ENCODE results near the gene MAGOHB.
A peak's percentile ranks its signal among the peaks of the same experiment; 100 is the strongest.
"Not testable (repeated sequence)": the region's sequence is repeated elsewhere in the genome, so short reads cannot be mapped to it uniquely, and the experiment has no call there.

MAGOHB gene

DNA sequence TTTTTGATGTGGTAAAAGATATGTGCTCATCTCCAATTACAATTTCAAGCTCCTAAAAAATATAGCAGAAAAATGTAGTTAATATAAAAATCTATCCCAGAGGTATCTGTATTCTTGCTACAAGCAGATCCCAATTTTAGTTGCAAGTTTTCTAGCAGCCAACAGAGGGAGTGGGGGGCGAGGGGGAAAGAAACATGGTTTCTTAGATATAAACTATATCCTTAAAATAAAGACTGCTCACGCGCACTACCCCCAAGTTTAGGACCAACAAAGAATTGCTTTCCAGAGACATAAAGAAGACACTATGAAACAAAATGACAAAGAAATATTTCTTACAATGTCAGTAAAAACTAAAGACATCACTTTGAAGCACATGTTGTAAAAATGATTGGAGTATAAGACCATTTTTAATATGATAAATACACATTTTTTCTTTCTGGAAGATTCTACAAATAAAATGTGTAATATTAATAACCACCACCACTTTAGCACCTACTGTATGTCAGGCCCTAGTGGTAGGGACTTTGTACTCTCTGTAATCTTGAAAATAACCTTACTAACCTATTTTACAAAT lies 5.4 kb downstream of the MAGOHB start:
- H3K9me3 Mint-ChIP-seq, result no peaks in the 10 kb centered on the region
- DNase-seq (ENCODE audit: low spot score in 2 of 2), result no peak
- no peak overlapping the region for H3K4me3 Mint-ChIP-seq
- no peak for ATAC-seq (replicated peaks; ENCODE audit: extremely low read depth, poor library complexity, severe bottlenecking)
- peaks cover 21% of the 10 kb centered on the region for H3K4me1 Mint-ChIP-seq
- no peak overlapping the region for H3K27ac Mint-ChIP-seq (ENCODE audit: low read depth)
- no peaks in the 10 kb centered on the region for H3K27me3 Mint-ChIP-seq
- H3K36me3 Mint-ChIP-seq (ENCODE audit: insufficient read depth), result peaks cover 34% of the 10 kb centered on the region

GRCh38 chr12:10601860-10602259 lies 11.5 kb downstream of the MAGOHB start:
- H3K27ac Mint-ChIP-seq (ENCODE audit: low read depth), result peak overlapping the region; percentile 19
- H3K27me3 Mint-ChIP-seq, result no peaks in the 10 kb centered on the region
- peak overlapping the region; percentile 70 for H3K4me3 Mint-ChIP-seq
- H3K4me1 Mint-ChIP-seq, result peaks cover 34% of the 10 kb centered on the region
- peaks cover 16% of the 10 kb centered on the region for H3K36me3 Mint-ChIP-seq (ENCODE audit: insufficient read depth)
- H3K9me3 Mint-ChIP-seq, result no peaks in the 10 kb centered on the region
- DNase-seq (ENCODE audit: low spot score in 2 of 2) (no peak), ATAC-seq (replicated peaks; ENCODE audit: extremely low read depth, poor library complexity, severe bottlenecking) (no peak)

GRCh38 chr12:10600988-10601387 lies 12.4 kb downstream of the MAGOHB start:
- peaks cover 15% of the 10 kb centered on the region for H3K36me3 Mint-ChIP-seq (ENCODE audit: insufficient read depth)
- H3K27ac Mint-ChIP-seq (ENCODE audit: low read depth), result peak overlapping the region; percentile 83
- H3K27me3 Mint-ChIP-seq, result no peaks in the 10 kb centered on the region
- peak; percentile 72 for ATAC-seq (replicated peaks; ENCODE audit: extremely low read depth, poor library complexity, severe bottlenecking)
- peak overlapping the region; percentile 70 for H3K4me3 Mint-ChIP-seq
- DNase-seq (ENCODE audit: low spot score in 2 of 2), result no peak
- H3K9me3 Mint-ChIP-seq, result no peaks in the 10 kb centered on the region
- peaks cover 40% of the 10 kb centered on the region for H3K4me1 Mint-ChIP-seq

DNA sequence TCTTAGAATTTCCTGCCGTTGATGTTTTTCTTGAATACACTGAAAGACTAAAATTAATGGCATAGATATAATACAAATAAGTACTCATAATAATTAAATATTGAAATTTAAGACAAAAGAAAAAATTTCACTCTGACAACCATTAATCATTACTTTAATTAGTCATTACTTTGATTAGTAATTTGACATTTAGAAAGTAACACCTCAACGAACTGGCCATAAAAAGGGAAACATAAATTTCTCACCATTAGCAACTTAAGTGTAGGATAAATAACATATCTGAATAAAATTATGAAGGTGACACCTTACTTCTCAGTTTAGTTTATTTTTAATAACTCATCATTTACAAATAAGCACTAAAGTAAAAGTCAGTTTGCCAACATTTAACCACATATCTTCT lies 17.5 kb downstream of the MAGOHB start:
- ATAC-seq (replicated peaks; ENCODE audit: extremely low read depth, poor library complexity, severe bottlenecking), result peak; percentile 52
- peaks cover 35% of the 10 kb centered on the region for H3K4me1 Mint-ChIP-seq

GRCh38 chr12:10590966-10591365 lies 22.4 kb downstream of the MAGOHB start:
- peak overlapping the region; percentile 27 for H3K27ac Mint-ChIP-seq (ENCODE audit: low read depth)
- H3K4me3 Mint-ChIP-seq, result no peak overlapping the region
- no peaks in the 10 kb centered on the region for H3K27me3 Mint-ChIP-seq
- no peak for ATAC-seq (replicated peaks; ENCODE audit: extremely low read depth, poor library complexity, severe bottlenecking)
- no peaks in the 10 kb centered on the region for H3K9me3 Mint-ChIP-seq
- no peak for DNase-seq (ENCODE audit: low spot score in 2 of 2)
- peaks cover 27% of the 10 kb centered on the region for H3K4me1 Mint-ChIP-seq
- peaks cover 29% of the 10 kb centered on the region for H3K36me3 Mint-ChIP-seq (ENCODE audit: insufficient read depth)

More for the DNA sequence above, 17.5 kb downstream of the MAGOHB start:
- peak overlapping the region; percentile 80 for H3K4me3 Mint-ChIP-seq
- peaks cover 16% of the 10 kb centered on the region for H3K36me3 Mint-ChIP-seq (ENCODE audit: insufficient read depth)
- H3K27ac Mint-ChIP-seq (ENCODE audit: low read depth), result peak overlapping the region; percentile 77
- no peak for DNase-seq (ENCODE audit: low spot score in 2 of 2)
- H3K27me3 Mint-ChIP-seq, result no peaks in the 10 kb centered on the region
- no peaks in the 10 kb centered on the region for H3K9me3 Mint-ChIP-seq

DNA sequence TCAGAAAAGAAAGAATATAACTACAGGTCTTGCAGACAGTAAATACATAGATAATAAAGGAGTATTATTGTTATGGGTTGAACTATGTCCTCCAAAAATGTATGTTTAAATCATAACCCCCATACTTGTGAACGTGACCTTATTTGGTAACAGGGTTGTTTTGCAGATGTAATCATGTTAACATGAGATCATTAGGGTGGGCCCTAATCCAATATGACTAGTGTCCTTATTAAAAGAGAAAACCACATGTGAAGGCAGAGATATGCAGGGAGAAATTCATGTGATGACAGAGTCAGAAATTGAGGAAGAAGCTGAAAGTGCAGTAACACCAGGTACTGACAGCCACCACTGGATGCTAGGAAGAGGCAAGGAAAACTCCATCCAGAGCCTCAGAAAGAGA lies 29.0 kb downstream of the MAGOHB start:
- H3K4me1 Mint-ChIP-seq, result peaks cover 5% of the 10 kb centered on the region
- ATAC-seq (replicated peaks; ENCODE audit: extremely low read depth, poor library complexity, severe bottlenecking) (no peak), DNase-seq (ENCODE audit: low spot score in 2 of 2) (no peak)
- H3K4me3 Mint-ChIP-seq, result no peak overlapping the region
- H3K27ac Mint-ChIP-seq (ENCODE audit: low read depth), result peak overlapping the region; percentile 0
- peaks cover 17% of the 10 kb centered on the region for H3K36me3 Mint-ChIP-seq (ENCODE audit: insufficient read depth)
- H3K9me3 Mint-ChIP-seq, result no peaks in the 10 kb centered on the region
- H3K27me3 Mint-ChIP-seq, result no peaks in the 10 kb centered on the region

DNA sequence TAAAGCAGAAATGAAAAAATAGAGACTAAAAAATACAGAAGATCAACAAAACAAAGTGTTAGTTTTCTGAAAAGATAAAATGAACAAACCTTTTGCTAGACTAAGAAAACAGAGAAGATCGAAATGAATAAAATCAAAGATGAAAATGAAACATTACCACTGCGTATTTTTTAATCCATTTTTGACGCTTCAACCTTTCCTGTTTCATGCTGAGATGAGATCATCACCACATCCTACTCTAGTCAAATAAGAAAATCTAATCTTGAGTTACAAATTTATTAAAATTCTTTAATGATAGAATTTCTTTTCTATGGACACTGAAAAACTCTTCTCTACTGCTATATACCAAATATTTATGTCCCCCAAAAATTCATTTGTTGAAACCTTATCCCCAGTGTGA lies 30.7 kb downstream of the MAGOHB start:
- Mint-ChIP-seq H3K27me3 (no peaks in the 10 kb centered on the region), H3K4me1 (no peaks in the 10 kb centered on the region), H3K4me3 (no peak overlapping the region), H3K36me3 (ENCODE audit: insufficient read depth) (peaks cover 15% of the 10 kb centered on the region), H3K27ac (ENCODE audit: low read depth) (peak overlapping the region; percentile 91), H3K9me3 (no peaks in the 10 kb centered on the region)
- ATAC-seq (replicated peaks; ENCODE audit: extremely low read depth, poor library complexity, severe bottlenecking), result peak; percentile 67
- DNase-seq (ENCODE audit: low spot score in 2 of 2), result no peak

- ATAC-seq (replicated peaks; ENCODE audit: extremely low read depth, poor library complexity, severe bottlenecking); H3K27me3 Mint-ChIP-seq; H3K4me1 Mint-ChIP-seq; DNase-seq (ENCODE audit: low spot score in 2 of 2); H3K9me3 Mint-ChIP-seq; H3K4me3 Mint-ChIP-seq: not testable (repeated sequence)
- Mint-ChIP-seq H3K27ac (ENCODE audit: low read depth) (peak overlapping the region; percentile 91), H3K36me3 (ENCODE audit: insufficient read depth) (peaks cover 12% of the 10 kb centered on the region)
Observed at GRCh38 chr12:10582133-10582532, 31.3 kb downstream of the MAGOHB start.

- DNase-seq (ENCODE audit: low spot score in 2 of 2) (no peak), ATAC-seq (replicated peaks; ENCODE audit: extremely low read depth, poor library complexity, severe bottlenecking) (no peak)
- Mint-ChIP-seq H3K4me1 (no peaks in the 10 kb centered on the region), H3K9me3 (no peaks in the 10 kb centered on the region), H3K27me3 (no peaks in the 10 kb centered on the region), H3K27ac (ENCODE audit: low read depth) (peak overlapping the region; percentile 57), H3K36me3 (ENCODE audit: insufficient read depth) (no peaks in the 10 kb centered on the region), H3K4me3 (no peak overlapping the region)
Observed at GRCh38 chr12:10574307-10574706, 39.1 kb downstream of the MAGOHB start.

DNA sequence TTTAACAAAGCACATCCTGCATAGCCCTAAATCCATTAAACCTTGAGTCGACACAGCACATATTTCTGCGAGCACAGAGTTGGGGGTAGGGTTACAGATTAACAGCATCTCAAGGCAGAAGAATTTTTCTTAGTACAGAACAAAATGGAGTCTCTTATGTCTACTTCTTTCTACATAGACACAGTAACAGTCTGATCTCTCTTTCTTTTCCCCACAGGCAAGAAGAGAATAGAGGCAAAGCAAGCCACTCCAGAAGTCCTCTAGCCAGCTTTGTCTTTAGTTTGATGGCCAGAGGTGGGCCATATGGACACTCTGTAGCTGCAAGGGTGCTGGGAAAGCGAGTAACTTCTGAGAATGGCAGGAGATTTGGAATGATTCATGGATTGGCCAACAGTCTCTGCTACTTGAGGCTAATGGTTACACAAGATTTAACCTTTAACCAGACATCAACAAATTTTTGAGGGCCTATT lies 41.4 kb downstream of the MAGOHB start:
- not testable (repeated sequence) for H3K4me3 Mint-ChIP-seq; DNase-seq (ENCODE audit: low spot score in 2 of 2); H3K4me1 Mint-ChIP-seq; H3K27me3 Mint-ChIP-seq; H3K9me3 Mint-ChIP-seq; H3K27ac Mint-ChIP-seq (ENCODE audit: low read depth); ATAC-seq (replicated peaks; ENCODE audit: extremely low read depth, poor library complexity, severe bottlenecking); H3K36me3 Mint-ChIP-seq (ENCODE audit: insufficient read depth)

DNA sequence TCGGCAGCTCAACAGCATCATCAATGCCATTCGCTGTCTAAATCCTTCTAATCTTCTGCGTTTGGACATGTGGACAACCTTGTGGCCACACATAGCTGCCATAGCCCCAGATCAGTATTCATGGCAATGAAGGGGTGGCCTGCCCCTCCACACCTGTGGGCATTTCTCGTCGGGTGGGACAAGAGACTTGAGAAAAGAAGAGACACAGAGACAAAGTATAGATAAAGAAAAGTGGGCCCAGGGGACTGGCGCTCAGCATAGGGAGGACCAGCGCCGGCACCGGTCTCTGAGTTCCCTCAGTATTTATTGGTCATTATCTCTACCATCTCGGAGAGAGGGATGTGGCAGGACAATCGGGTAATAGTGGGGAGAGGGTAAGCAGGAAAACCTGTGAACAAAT lies 42.3 kb downstream of the MAGOHB start:
- Mint-ChIP-seq H3K27me3 (no peaks in the 10 kb centered on the region), H3K9me3 (no peaks in the 10 kb centered on the region), H3K4me3 (no peak overlapping the region), H3K4me1 (peaks cover 9% of the 10 kb centered on the region), H3K27ac (ENCODE audit: low read depth) (no peak overlapping the region), H3K36me3 (ENCODE audit: insufficient read depth) (no peaks in the 10 kb centered on the region)
- ATAC-seq (replicated peaks; ENCODE audit: extremely low read depth, poor library complexity, severe bottlenecking) (no peak), DNase-seq (ENCODE audit: low spot score in 2 of 2) (no peak)

GRCh38 chr12:10567813-10568212 lies 45.6 kb downstream of the MAGOHB start:
- Mint-ChIP-seq H3K4me3 (peak overlapping the region; percentile 31), H3K27ac (ENCODE audit: low read depth) (no peak overlapping the region), H3K27me3 (no peaks in the 10 kb centered on the region), H3K9me3 (no peaks in the 10 kb centered on the region), H3K4me1 (peaks cover 23% of the 10 kb centered on the region), H3K36me3 (ENCODE audit: insufficient read depth) (no peaks in the 10 kb centered on the region)
- DNase-seq (ENCODE audit: low spot score in 2 of 2) (no peak), ATAC-seq (replicated peaks; ENCODE audit: extremely low read depth, poor library complexity, severe bottlenecking) (no peak)

DNA sequence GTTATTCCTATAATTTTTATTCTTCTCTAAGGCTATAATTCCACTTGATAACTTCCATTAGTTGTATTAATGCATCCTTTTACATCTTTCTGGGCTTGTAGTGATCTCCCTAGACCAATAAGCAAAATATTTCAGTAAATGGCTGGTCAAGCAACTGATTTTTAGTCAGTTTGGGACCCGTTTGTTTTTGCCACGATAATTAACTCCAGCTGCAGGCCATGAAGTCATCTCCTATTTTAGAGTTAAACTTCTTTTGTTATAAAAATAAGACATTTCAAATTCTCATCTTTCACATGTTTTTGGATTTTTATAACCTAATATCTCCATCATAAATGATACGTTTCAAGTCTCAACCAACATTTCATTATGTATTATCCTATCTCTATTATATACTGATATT lies 49.4 kb downstream of the MAGOHB start:
- Mint-ChIP-seq H3K4me1 (peaks cover 40% of the 10 kb centered on the region), H3K27ac (ENCODE audit: low read depth) (no peak overlapping the region), H3K27me3 (no peaks in the 10 kb centered on the region), H3K36me3 (ENCODE audit: insufficient read depth) (peaks cover 3% of the 10 kb centered on the region), H3K9me3 (no peaks in the 10 kb centered on the region), H3K4me3 (no peak overlapping the region)
- ATAC-seq (replicated peaks; ENCODE audit: extremely low read depth, poor library complexity, severe bottlenecking) (no peak), DNase-seq (ENCODE audit: low spot score in 2 of 2) (no peak)

All from central memory CD8-positive, alpha-beta T cell (primary cell).